ENCODE results near the gene WFIKKN1. TPM values are rescaled to one million over a fixed set of nuclear protein-coding genes. Genes with fewer than 3 reads are reported as not detected.

WFIKKN1 gene
- total RNA-seq, 3 donors from 2014 or later, result 1.1 to 2.2 (median 1.6) TPM

GRCh38 chr16:589658-590187 is 41.1 kb upstream of the WFIKKN1 start, which contains the start of gene RAB40C:
TSS of gene RAB40C (plus strand) at chr16:590066. CDS start at chr16:590292, 226 bp downstream.
- intact Hi-C loops (cut with DNase I, micrococcal nuclease), result loop anchor here in 1 of 2 donors (10.0 kb wide), 1 partner anchor 65 kb away; no protein-coding TSS in a partner anchor
- no peaks in the 10 kb centered on the region for H3K9me3 ChIP-seq
- no peaks in the 10 kb centered on the region for H3K36me3 ChIP-seq (ENCODE audit: low read depth)
- peak; percentile 28 for TF ChIP-seq CTCF (IDR thresholded peaks at IDR 0.05)
- H3K4me3 ChIP-seq, result peak within 1 kb of the TSS; percentile 90
- DNase-seq, result peak; percentile 99 to 100 (median 99)
- H3K4me1 ChIP-seq (ENCODE audit: low read depth), result peaks cover 45% of the 10 kb centered on the region
- ATAC-seq, result peak; percentile 82

- Histone ChIP-seq H3K9me3 (no peaks in the 10 kb centered on the region), H3K4me3 (peak overlapping the region; percentile 43), H3K36me3 (ENCODE audit: low read depth) (no peaks in the 10 kb centered on the region), H3K4me1 (ENCODE audit: low read depth) (peaks cover 50% of the 10 kb centered on the region)
- DNase-seq, result peak in 1 of 3 donors; percentile 75
- ATAC-seq, result no peak
- TF ChIP-seq CTCF (IDR thresholded peaks at IDR 0.05), result no peak
- intact Hi-C loops (cut with DNase I, micrococcal nuclease), result loop anchor here in 1 of 2 donors (10.0 kb wide), 1 partner anchor 64 kb away; no protein-coding TSS in a partner anchor
These were observed 40.5 kb upstream of the WFIKKN1 start for GRCh38 chr16:590188-590814.

GRCh38 chr16:590815-591200 is 40.0 kb upstream of the WFIKKN1 start:
- DNase-seq, result no peak
- Histone ChIP-seq H3K36me3 (ENCODE audit: low read depth) (no peaks in the 10 kb centered on the region), H3K9me3 (no peaks in the 10 kb centered on the region), H3K4me3 (peak overlapping the region; percentile 43), H3K4me1 (ENCODE audit: low read depth) (peaks cover 53% of the 10 kb centered on the region)
- TF ChIP-seq CTCF (IDR thresholded peaks at IDR 0.05), result no peak
- intact Hi-C loops (cut with DNase I, micrococcal nuclease), result loop anchor here in 1 of 2 donors (10.0 kb wide), 1 partner anchor 64 kb away; no protein-coding TSS in a partner anchor
- ATAC-seq, result no peak

- intact Hi-C loops (cut with DNase I, micrococcal nuclease), result loop anchor here in 1 of 2 donors (10.0 kb wide), 1 partner anchor 64 kb away; no protein-coding TSS in a partner anchor
- no peak for TF ChIP-seq CTCF (IDR thresholded peaks at IDR 0.05)
- DNase-seq (no peak), ATAC-seq (no peak)
- H3K4me1 ChIP-seq (ENCODE audit: low read depth), result peaks cover 56% of the 10 kb centered on the region
- no peaks in the 10 kb centered on the region for H3K36me3 ChIP-seq (ENCODE audit: low read depth)
- no peak overlapping the region for H3K4me3 ChIP-seq
- H3K9me3 ChIP-seq, result no peaks in the 10 kb centered on the region
These were observed 39.6 kb upstream of the WFIKKN1 start for GRCh38 chr16:591231-591630.

- intact Hi-C loops (cut with DNase I, micrococcal nuclease), result loop anchor here in 1 of 2 donors (10.0 kb wide), 1 partner anchor 63 kb away; no protein-coding TSS in a partner anchor
- no peak overlapping the region for H3K4me3 ChIP-seq
- peaks cover 55% of the 10 kb centered on the region for H3K4me1 ChIP-seq (ENCODE audit: low read depth)
- ATAC-seq (no peak), DNase-seq (no peak)
- no peak for TF ChIP-seq CTCF (IDR thresholded peaks at IDR 0.05)
- H3K36me3 ChIP-seq (ENCODE audit: low read depth), result no peaks in the 10 kb centered on the region
- no peaks in the 10 kb centered on the region for H3K9me3 ChIP-seq
These were observed 38.8 kb upstream of the WFIKKN1 start for GRCh38 chr16:591892-592517.
